ENCODE data around the gene RCN2. TPM values are rescaled to one million over a fixed set of nuclear protein-coding genes. Genes with fewer than 3 reads are reported as not detected.
"Not testable (repeated sequence)": the region's sequence is repeated elsewhere in the genome, so short reads cannot be mapped to it uniquely, and the experiment has no call there.

RCN2 gene
- total RNA-seq, result 10 to 100 TPM; 25.5 to 32.2 TPM

DNA sequence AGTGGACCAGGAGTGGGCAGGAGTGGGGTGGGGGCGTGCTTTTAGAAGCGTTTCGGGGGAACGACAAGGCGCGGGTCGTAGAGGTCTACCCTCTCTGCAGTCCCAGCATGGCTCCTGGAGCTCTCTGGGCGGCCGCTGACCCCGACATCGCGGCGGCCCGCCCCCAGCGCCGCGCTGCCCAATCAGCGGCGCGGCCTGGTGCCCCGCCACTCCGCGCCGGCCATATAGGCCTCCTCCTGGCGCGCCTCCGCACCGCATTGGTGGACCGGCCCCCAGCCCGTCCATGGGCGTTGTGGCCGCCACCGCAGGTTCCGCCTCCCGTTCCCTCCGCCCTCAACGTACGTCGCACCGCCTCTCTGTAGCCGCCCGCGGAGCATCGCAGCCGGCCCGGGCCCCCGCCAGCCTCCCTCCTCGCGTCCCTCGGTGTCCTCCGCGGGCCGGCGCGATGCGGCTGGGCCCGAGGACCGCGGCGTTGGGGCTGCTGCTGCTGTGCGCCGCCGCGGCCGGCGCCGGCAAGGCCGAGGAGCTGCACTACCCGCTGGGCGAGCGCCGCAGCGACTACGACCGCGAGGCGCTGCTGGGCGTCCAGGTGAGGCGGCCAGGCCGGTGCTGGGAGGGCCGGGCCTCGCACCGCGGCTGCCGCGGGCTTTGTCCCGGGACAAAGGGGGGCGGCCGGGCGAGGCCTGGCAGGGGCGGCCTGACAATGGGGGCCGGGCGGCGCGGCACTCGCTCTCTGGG lies at the start of gene RCN2:
RCN2 (plus strand) TSS at position 353 of the 738 bp plus-strand sequence; CDS start at position 446, 93 bp downstream.
- no peaks in the 10 kb centered on the region for H3K9me3 Mint-ChIP-seq
- ATAC-seq, result peak; percentile 100

DNA sequence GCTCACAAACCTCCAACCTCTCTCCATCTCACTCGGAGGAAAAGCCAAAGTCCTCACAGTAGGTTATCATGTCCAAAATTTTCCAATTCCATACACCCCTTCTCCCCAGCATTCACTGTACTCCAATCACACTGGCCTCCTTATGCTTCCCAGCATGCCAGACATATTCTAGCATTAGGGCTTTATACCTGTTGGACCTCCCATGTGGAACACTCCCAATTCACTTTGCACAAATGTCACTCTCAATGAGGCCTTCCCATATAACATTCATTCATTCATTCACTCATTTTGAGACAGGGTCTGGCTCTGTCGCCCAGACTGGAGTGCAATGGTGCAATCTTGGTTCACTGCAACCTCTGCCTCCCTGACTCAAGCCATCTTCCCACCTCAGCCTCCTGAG lies 46.3 kb upstream of the RCN2 start:
- Mint-ChIP-seq H3K36me3 (peaks cover 6% of the 10 kb centered on the region), H3K27ac (no peak overlapping the region), H3K9me3 (no peaks in the 10 kb centered on the region), H3K4me1 (ENCODE audit: low read depth in 2 of 2) (peaks cover 16 to 22% of the 10 kb centered on the region in 2 donors), H3K4me3 (no peak overlapping the region), H3K27me3 (no peaks in the 10 kb centered on the region)
- DNase-seq (ENCODE audit: low spot score), result no peak
- no peak for ATAC-seq

More for the DNA sequence above, at the start of gene RCN2:
- Mint-ChIP-seq H3K27ac (peak within 1 kb of the TSS; percentile 69 to 87), H3K4me1 (ENCODE audit: low read depth in 2 of 2) (peaks cover 14 to 18% of the 10 kb centered on the region in 2 donors), H3K36me3 (peaks cover 9% of the 10 kb centered on the region), H3K4me3 (peak within 1 kb of the TSS; percentile 79), H3K27me3 (no peaks in the 10 kb centered on the region)
- peak; percentile 98 for DNase-seq (ENCODE audit: low spot score)

DNA sequence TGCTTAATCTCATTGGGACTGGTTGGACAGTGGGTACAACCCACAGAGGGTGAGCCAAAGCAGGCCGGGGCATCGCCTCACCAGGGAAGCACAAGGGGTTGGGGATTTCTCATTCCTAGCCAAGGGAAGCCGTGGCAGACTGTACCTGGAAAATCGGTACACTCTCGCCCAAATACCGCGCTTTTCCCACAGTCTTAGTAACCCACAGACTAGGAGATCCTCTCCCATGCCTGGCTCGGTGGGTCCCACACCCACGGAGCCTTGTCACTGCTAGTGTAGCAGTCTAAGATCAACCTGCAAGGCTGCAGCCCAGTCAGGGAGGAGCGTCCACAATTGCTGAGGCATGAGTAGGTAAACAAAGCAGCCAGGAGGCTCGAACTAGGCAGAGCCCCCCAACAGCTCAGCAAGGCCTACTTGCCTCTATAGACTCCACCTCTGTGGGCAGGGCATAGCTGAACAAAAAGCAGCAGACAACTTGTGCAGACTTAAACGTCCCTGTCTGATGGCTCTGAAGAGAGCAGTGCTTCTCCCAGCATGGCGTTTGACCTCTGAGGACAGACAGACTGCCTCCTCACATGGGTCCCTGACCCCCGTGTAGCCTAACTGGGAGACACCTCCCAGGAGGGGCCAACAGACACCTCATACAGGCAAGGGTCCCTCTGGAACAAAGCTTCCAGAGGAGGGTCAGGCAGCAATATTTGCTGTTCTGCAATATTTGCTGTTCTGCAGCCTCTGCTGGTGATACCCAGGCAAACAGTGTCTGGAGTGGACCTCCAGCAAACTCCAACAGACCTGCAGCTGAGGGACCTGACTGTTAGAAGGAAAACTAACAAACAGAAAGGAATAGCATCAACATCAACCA lies 44.0 kb upstream of the RCN2 start:
- H3K27me3 Mint-ChIP-seq, H3K27ac Mint-ChIP-seq: not testable (repeated sequence)

DNA sequence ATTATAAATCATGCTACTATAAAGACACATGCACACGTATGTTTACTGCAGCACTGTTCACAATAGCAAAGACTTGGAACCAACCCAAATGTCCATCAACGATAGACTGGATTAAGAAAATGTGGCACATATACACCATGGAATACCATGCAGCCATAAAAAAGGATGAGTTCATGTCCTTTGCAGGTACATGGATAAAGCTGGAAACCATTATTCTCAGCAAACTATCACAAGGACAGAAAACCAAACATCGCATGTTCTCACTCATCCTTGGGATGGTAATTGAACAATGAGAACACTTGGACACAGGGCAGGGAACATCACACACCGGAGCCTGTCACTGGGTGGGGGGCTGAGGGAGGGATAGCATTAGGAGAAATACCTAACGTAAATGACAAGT lies 38.7 kb upstream of the RCN2 start:
- not testable (repeated sequence) for DNase-seq (ENCODE audit: low spot score); H3K27ac Mint-ChIP-seq; H3K4me3 Mint-ChIP-seq; ATAC-seq; H3K9me3 Mint-ChIP-seq; H3K36me3 Mint-ChIP-seq; H3K27me3 Mint-ChIP-seq
- peaks cover 24 to 32% of the 10 kb centered on the region in 2 donors for H3K4me1 Mint-ChIP-seq (ENCODE audit: low read depth in 2 of 2)

More for the DNA sequence above, 44.0 kb upstream of the RCN2 start:
- not testable (repeated sequence) for DNase-seq (ENCODE audit: low spot score); H3K36me3 Mint-ChIP-seq; H3K4me3 Mint-ChIP-seq; ATAC-seq; H3K9me3 Mint-ChIP-seq
- peaks cover 18 to 25% of the 10 kb centered on the region in 2 donors for H3K4me1 Mint-ChIP-seq (ENCODE audit: low read depth in 2 of 2)

- H3K36me3 Mint-ChIP-seq, result no peaks in the 10 kb centered on the region
- no peak overlapping the region for H3K27ac Mint-ChIP-seq
- H3K4me3 Mint-ChIP-seq, result no peak overlapping the region
- H3K9me3 Mint-ChIP-seq, result no peaks in the 10 kb centered on the region
- peaks cover 22% of the 10 kb centered on the region in 2 donors for H3K4me1 Mint-ChIP-seq (ENCODE audit: low read depth in 2 of 2)
- no peak for DNase-seq (ENCODE audit: low spot score)
- no peaks in the 10 kb centered on the region for H3K27me3 Mint-ChIP-seq
- no peak for ATAC-seq
Measured at GRCh38 chr15:76894174-76894573, 37.4 kb upstream of the RCN2 start.

GRCh38 chr15:76898102-76898501 lies 33.4 kb upstream of the RCN2 start:
- no peak overlapping the region for H3K27ac Mint-ChIP-seq
- H3K9me3 Mint-ChIP-seq, result no peaks in the 10 kb centered on the region
- peaks cover 14 to 16% of the 10 kb centered on the region in 2 donors for H3K4me1 Mint-ChIP-seq (ENCODE audit: low read depth in 2 of 2)
- ATAC-seq (no peak), DNase-seq (ENCODE audit: low spot score) (no peak)
- H3K36me3 Mint-ChIP-seq, result no peaks in the 10 kb centered on the region
- no peaks in the 10 kb centered on the region for H3K27me3 Mint-ChIP-seq
- no peak overlapping the region for H3K4me3 Mint-ChIP-seq

DNA sequence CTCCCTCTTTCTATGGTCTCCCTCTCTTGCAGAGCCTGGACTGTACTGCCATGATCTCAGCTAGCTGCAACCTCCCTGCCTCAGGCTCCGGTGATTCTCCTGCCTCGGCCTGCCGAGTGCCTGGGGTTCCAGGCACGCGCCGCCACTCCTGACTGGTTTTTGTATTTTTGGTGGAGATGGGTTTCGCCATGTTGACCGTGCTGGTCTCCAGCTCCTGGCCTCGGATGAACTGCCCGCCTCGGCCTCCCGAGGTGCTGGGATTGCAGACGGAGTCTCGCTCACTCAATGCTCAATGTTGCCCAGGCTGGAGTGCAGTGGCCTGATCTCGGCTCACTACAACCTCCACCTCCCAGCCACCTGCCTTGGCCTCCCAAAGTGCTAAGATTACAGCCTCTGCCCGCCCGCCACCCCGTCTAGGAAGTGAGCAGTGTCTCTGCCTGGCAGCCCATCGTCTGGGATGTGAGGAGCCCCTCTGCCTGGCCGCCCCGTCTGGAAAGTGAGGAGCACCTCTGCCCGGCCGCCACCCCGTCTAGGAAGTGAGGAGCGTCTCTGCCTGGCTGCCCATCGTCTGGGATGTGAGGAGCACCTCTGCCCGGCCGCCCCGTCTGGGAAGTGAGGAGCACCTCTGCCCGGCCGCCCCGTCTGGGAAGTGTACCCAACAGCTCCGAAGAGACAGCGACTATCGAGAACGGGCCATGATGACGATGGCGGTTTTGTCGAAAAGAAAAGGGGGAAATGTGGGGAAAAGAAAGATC lies 32.2 kb upstream of the RCN2 start:
- not testable (repeated sequence) for H3K4me3 Mint-ChIP-seq; ATAC-seq; H3K9me3 Mint-ChIP-seq; H3K27ac Mint-ChIP-seq; H3K27me3 Mint-ChIP-seq; DNase-seq (ENCODE audit: low spot score); H3K36me3 Mint-ChIP-seq
- peaks cover 21 to 23% of the 10 kb centered on the region in 2 donors for H3K4me1 Mint-ChIP-seq (ENCODE audit: low read depth in 2 of 2)

DNA sequence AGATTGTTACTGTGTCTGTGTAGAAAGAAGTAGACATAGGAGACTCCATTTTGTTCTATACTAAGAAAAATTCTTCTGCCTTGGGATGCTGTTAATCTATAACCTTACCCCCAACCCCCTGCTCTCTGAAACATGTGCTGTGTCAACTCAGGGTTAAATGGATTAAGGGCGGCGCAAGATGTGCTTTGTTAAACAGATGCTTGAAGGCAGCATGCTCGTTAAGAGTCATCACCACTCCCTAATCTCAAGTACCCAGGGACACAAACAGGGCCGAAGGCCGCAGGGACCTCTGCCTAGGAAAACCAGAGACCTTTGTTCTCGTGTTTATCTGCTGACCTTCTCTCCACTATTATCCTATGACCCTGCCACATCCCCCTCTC lies 31.6 kb upstream of the RCN2 start:
- not testable (repeated sequence) for H3K27me3 Mint-ChIP-seq; H3K36me3 Mint-ChIP-seq; ATAC-seq; H3K4me3 Mint-ChIP-seq; H3K27ac Mint-ChIP-seq; H3K9me3 Mint-ChIP-seq; DNase-seq (ENCODE audit: low spot score)
- peaks cover 21 to 22% of the 10 kb centered on the region in 2 donors for H3K4me1 Mint-ChIP-seq (ENCODE audit: low read depth in 2 of 2)

DNA sequence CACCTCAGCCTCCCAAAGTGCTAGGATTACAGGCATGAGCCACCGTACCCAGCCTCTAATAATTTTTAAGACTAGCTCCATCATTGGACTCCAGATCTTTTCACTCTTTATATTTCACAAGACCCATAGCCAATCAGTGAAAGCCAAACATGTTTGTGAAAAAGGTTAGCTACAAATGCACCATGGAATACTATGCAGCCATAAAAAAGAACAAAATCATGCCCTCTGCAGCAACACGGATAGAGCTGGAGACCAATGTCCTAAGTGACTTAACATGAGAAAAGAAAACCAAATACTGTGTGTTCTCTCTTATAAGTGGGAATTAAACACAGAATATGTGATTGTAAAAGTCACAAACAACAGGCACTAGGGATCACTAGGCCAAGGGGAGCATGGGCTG lies 29.6 kb upstream of the RCN2 start:
- Mint-ChIP-seq H3K36me3 (no peaks in the 10 kb centered on the region), H3K4me3 (no peak overlapping the region), H3K9me3 (no peaks in the 10 kb centered on the region), H3K27ac (no peak overlapping the region), H3K4me1 (ENCODE audit: low read depth in 2 of 2) (peaks cover 20 to 24% of the 10 kb centered on the region in 2 donors), H3K27me3 (no peaks in the 10 kb centered on the region)
- ATAC-seq, result no peak
- no peak for DNase-seq (ENCODE audit: low spot score)

GRCh38 chr15:76903251-76903681 lies 28.3 kb upstream of the RCN2 start:
- peaks cover 0 to 2% of the 10 kb centered on the region in 2 donors for H3K27me3 Mint-ChIP-seq

GRCh38 chr15:76904461-76905012 lies 27.0 kb upstream of the RCN2 start:
- H3K36me3 Mint-ChIP-seq, result no peaks in the 10 kb centered on the region

More at GRCh38 chr15:76903251-76903681, 28.3 kb upstream of the RCN2 start:
- H3K9me3 Mint-ChIP-seq, result no peaks in the 10 kb centered on the region
- ATAC-seq (no peak), DNase-seq (ENCODE audit: low spot score) (no peak)
- H3K36me3 Mint-ChIP-seq, result no peaks in the 10 kb centered on the region
- peak overlapping the region; percentile 88 for H3K4me3 Mint-ChIP-seq
- H3K4me1 Mint-ChIP-seq (ENCODE audit: low read depth in 2 of 2), result peaks cover 20 to 28% of the 10 kb centered on the region in 2 donors
- H3K27ac Mint-ChIP-seq, result peak overlapping the region; percentile 82 to 94

DNA sequence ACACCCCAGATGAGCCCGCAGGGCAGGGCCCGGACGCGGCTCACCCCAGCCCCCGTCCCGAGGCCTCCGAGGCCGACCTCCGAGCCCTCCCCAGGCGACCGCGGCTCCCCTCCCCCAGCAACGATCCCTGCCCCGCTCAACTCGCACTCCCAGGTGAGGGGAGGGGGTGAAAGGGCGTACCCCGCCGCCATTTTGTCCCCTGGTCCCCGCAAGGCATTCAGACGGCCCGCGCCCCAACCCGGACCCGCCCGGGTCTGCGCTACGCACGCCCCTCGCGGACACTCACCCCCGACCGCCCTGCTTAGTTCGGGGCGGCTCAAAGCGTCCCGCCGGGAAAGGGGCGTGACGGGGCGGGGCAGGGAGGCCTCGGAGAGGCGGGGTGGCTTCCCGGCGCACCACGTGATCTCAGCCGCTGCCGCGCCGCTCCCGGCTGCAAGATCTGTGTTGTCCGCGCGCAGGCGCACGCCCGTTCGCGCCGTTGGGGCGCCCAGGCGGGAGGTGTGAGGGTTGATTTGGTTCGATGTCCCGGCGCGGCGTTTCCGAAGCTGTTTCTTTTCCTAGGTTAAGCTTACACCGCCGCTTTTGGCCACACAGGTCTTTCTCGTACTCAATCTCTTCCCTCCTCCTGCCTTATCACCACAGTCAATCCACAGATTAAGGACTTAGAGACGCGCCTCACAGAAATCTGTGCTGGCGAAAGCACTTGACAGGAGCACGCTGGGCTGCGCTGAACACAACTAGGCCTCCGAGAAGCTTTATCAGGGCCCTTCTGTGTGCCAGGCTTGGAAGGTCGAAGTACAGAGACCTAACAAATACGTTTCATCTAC lies 26.3 kb upstream of the RCN2 start, which contains the start of gene SCAPER:
SCAPER (minus strand) TSS at position 328 of the 827 bp plus-strand sequence. CDS start 21,523 bp downstream, outside the sequence.
- Mint-ChIP-seq H3K27ac (peak within 1 kb of the TSS; percentile 82 to 94), H3K4me1 (ENCODE audit: low read depth in 2 of 2) (peaks cover 20 to 25% of the 10 kb centered on the region in 2 donors), H3K4me3 (peak within 1 kb of the TSS; percentile 88), H3K9me3 (no peaks in the 10 kb centered on the region), H3K36me3 (no peaks in the 10 kb centered on the region), H3K27me3 (peaks cover 0 to 2% of the 10 kb centered on the region in 2 donors)
- peak; percentile 98 for DNase-seq (ENCODE audit: low spot score)
- ATAC-seq, result peak; percentile 96 to 97

More at GRCh38 chr15:76904461-76905012, 27.0 kb upstream of the RCN2 start:
- Mint-ChIP-seq H3K9me3 (no peaks in the 10 kb centered on the region), H3K27ac (peak overlapping the region; percentile 82 to 94), H3K4me1 (ENCODE audit: low read depth in 2 of 2) (peaks cover 20 to 25% of the 10 kb centered on the region in 2 donors), H3K27me3 (peaks cover 0 to 2% of the 10 kb centered on the region in 2 donors), H3K4me3 (peak overlapping the region; percentile 88)
- no peak for DNase-seq (ENCODE audit: low spot score)
- peak in 1 of 2 donors; percentile 5 for ATAC-seq

All from natural killer cell treated with Interleukin-12 subunit alpha and Interleukin-12 subunit beta and Interleukin-15 and Interleukin-18, amount 100 ng/mL, for 72 hours (primary cell).